T-cell (primary cell): ENCODE data around the gene EIF2S1. TPM values are rescaled to one million over a fixed set of nuclear protein-coding genes. Genes with fewer than 3 reads are reported as not detected.

Experiments
- ATAC-seq, 4 experiments: fragments of 200-7000 bp in 3 of 4; fragments of 150-1000 bp in 1 of 4; cut with Tn5 transposase; replicated peaks in 1 of 4; 1 replicate in 3 of 4; 2 replicates in 1 of 4; pipeline ENCODE4 v1.10.0; 2021; ENCODE audit warnings: moderate library complexity in 3 of 4, mild to moderate bottlenecking in 2 of 4, moderate number of reproducible peaks in 1 of 4
- CTCF ChIA-PET, 2 donors: fragments of 300-600 bp; sonication (Branson Sonifier 250); formaldehyde crosslinking; loops; one replicate each; lab custom pipeline; 2022; ENCODE audit warnings: antibody characterized with exemption in 2 of 2; lab: Charles Lee
- POLR2A ChIA-PET, 2 donors: fragments of 300-600 bp; sonication (Branson Sonifier 250); formaldehyde crosslinking; loops; one replicate each; lab custom pipeline; 2022; ENCODE audit warnings: antibody characterized with exemption in 2 of 2; lab: Charles Lee
- DNase-seq, 35 experiments: peaks; one replicate each; pipeline versions ENCODE4 v3.0.0 to v3.0.0-alpha.2; 2013 to 2023
- H3K27ac ChIP-seq: one replicate; pipeline ENCODE4 v1.5.1; 2013; ENCODE audit warnings: low read length
- H3K27me3 ChIP-seq, 2 experiments: replicated peaks in 1 of 2; 1 replicate in 1 of 2; 2 replicates in 1 of 2; pipeline versions ENCODE4 v1.6.1 to v1.7.0; 2013; ENCODE audit warnings: low read length in 1 of 2, mixed read lengths in 1 of 2; ENCODE audit not compliant: control insufficient read depth in 2 of 2, insufficient read depth in 2 of 2; ENCODE audit errors: extremely low read depth in 1 of 2
- H3K36me3 ChIP-seq, 2 donors: 1 replicate in 1 of 2; 2 replicates in 1 of 2; pipeline versions ENCODE4 v1.6.1 to v1.7.0; 2013; ENCODE audit warnings: low read length in 1 of 2; ENCODE audit not compliant: control insufficient read depth in 2 of 2, insufficient read depth in 1 of 2; ENCODE audit errors: extremely low read depth in 1 of 2
- H3K4me1 ChIP-seq, 2 experiments: 1 replicate in 1 of 2; 2 replicates in 1 of 2; pipeline versions ENCODE4 v1.6.1 to v1.7.0; 2013; ENCODE audit warnings: low read length in 2 of 2, mixed read lengths in 1 of 2; ENCODE audit not compliant: insufficient read depth in 2 of 2, control insufficient read depth in 1 of 2; ENCODE audit errors: extremely low read depth in 1 of 2
- H3K4me3 ChIP-seq, 2 donors: 1 replicate in 1 of 2; 2 replicates in 1 of 2; pipeline versions ENCODE4 v1.5.1 to v1.7.0; 2013; ENCODE audit warnings: mild to moderate bottlenecking in 2 of 2, low read length in 1 of 2, moderate library complexity in 1 of 2; ENCODE audit not compliant: control insufficient read depth in 1 of 2; ENCODE audit errors: extremely low read depth in 1 of 2
- H3K9me3 ChIP-seq: 2 replicates; pipeline ENCODE4 v1.7.0; 2013
- H3K27ac Mint-ChIP-seq, 2 donors: one replicate each; pipeline ENCODE4 v1.8.0; 2020 to 2021; ENCODE audit warnings: mild to moderate bottlenecking in 2 of 2, mixed read lengths in 2 of 2
- H3K27me3 Mint-ChIP-seq, 2 donors: one replicate each; pipeline ENCODE4 v1.8.0; 2021 to 2022; ENCODE audit warnings: mixed read lengths in 2 of 2
- H3K36me3 Mint-ChIP-seq: one replicate; pipeline ENCODE4 v1.8.0; 2021; ENCODE audit warnings: mixed read lengths
- H3K4me1 Mint-ChIP-seq, 3 donors: one replicate each; pipeline ENCODE4 v1.8.0; 2020 to 2022; ENCODE audit warnings: mixed read lengths in 3 of 3, mild to moderate bottlenecking in 1 of 3
- H3K4me3 Mint-ChIP-seq, 3 donors: one replicate each; pipeline ENCODE4 v1.8.0; 2020 to 2022; ENCODE audit warnings: mild to moderate bottlenecking in 3 of 3, mixed read lengths in 3 of 3, moderate library complexity in 3 of 3
- H3K9me3 Mint-ChIP-seq, 3 donors: one replicate each; pipeline ENCODE4 v1.8.0; 2020 to 2022; ENCODE audit warnings: mixed read lengths in 3 of 3
- WGBS: methylation state at CpG from one replicate; pipeline ENCODE4 v1.1.5; 2013; ENCODE audit warnings: missing lambda C conversion rate; ENCODE audit not compliant: insufficient coverage; 5-methylcytosine and 5-hydroxymethylcytosine counted together
- total RNA-seq, 35 experiments: library from RNA in 6 of 35; stranded (reverse) in 6 of 35; fragments of 120-200 nt in 1 of 35; gene quantifications; one replicate each; pipeline versions ENCODE4 v1.2.1 to v1.2.4 and lab custom pipeline; 2013 to 2026

Gene EIF2S1
- total RNA-seq, 5 donors from 2014 or later (not counting 1 experiment from before 2014, with no cell fraction given) = 38.8 to 66.0 (median 57.0) TPM

DNA sequence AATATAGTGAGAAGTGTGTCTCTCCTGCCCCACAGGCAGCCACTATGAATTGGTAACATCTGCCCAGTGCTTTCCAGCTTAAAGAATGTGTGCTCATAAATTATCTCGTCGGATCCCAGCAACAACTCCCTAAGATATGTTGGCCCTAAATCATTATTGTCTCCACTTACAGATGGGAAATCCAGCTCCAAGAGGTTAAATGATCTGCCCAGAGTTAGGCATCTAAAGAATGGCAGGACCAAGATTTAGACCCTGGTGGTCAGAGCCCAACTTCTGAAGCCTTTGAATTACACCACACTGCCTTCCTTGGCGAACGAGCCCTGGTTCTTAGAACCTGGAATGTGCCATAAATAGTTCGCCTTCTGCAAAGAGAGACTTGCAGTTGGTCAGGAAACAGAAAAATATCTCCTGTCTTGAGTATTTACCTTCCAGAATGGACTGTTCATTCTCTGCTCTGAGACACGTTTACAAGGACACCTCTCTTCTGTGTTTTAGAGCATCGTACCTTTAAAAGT is 72.0 kb downstream of the EIF2S1 start:
- Mint-ChIP-seq H3K4me1 (no peaks in the 10 kb centered on the region), H3K4me3 (no peak overlapping the region), H3K27ac (no peak overlapping the region), H3K9me3 (no peaks in the 10 kb centered on the region), H3K36me3 (no peaks in the 10 kb centered on the region), H3K27me3 (peaks cover 2 to 4% of the 10 kb centered on the region in 2 donors)
- no peak overlapping the region for H3K4me3 ChIP-seq
- H3K27ac ChIP-seq = no peak overlapping the region
- no peaks in the 10 kb centered on the region for H3K36me3 ChIP-seq
- ATAC-seq = no peak
- POLR2A ChIA-PET = no interaction called here
- 73% methylated on average over 7 of the region's 7 CpGs for WGBS
- peaks cover 0 to 16% of the 10 kb centered on the region in 2 experiments for H3K27me3 ChIP-seq
- CTCF ChIA-PET = interaction anchor here (0.5 to 7.4 kb wide), 2 partner anchors 140 to 208 kb away, joined by 10 to 67 read pairs; no protein-coding TSS in a partner anchor
- H3K4me1 ChIP-seq = peaks cover 0 to 4% of the 10 kb centered on the region in 2 experiments
- DNase-seq = no peak
- no peaks in the 10 kb centered on the region for H3K9me3 ChIP-seq

GRCh38 chr14:67435603-67436002 is 75.5 kb downstream of the EIF2S1 start:
- no peaks in the 10 kb centered on the region for H3K4me1 Mint-ChIP-seq
- no peaks in the 10 kb centered on the region for H3K4me1 ChIP-seq
- DNase-seq = no peak
- H3K27ac ChIP-seq = no peak overlapping the region
- ChIA-PET CTCF (interaction anchor here in 1 of 2 donors (0.6 kb wide), 1 partner anchor 358 kb away, joined by 4 read pairs; no protein-coding TSS in a partner anchor), POLR2A (no interaction called here)
- no peaks in the 10 kb centered on the region for H3K36me3 Mint-ChIP-seq
- H3K27me3 Mint-ChIP-seq = peaks cover 5 to 8% of the 10 kb centered on the region in 2 donors
- H3K9me3 Mint-ChIP-seq = no peaks in the 10 kb centered on the region
- H3K4me3 ChIP-seq = no peak overlapping the region
- peaks cover 0 to 9% of the 10 kb centered on the region in 2 experiments for H3K27me3 ChIP-seq
- 86% methylated on average over 4 of the region's 5 CpGs for WGBS
- no peaks in the 10 kb centered on the region for H3K9me3 ChIP-seq
- H3K27ac Mint-ChIP-seq = no peak overlapping the region
- no peak overlapping the region for H3K4me3 Mint-ChIP-seq
- H3K36me3 ChIP-seq = no peaks in the 10 kb centered on the region
- no peak for ATAC-seq

Other genes with a start within 250 kb of the EIF2S1 start
- under 1 TPM in 1 of 5 donors, not detected in 4; 0.19 TPM for gene GARIN2, start 170.9 kb upstream of the EIF2S1 start, total RNA-seq
- 10 to 100 TPM; 12.0 to 14.9 (median 14.1) TPM for gene PALS1, start 118.9 kb upstream of the EIF2S1 start, total RNA-seq
- 10 to 100 TPM; 20.9 to 31.1 (median 24.5) TPM for gene ATP6V1D, start 524 bp upstream of the EIF2S1 start, total RNA-seq
- gene PLEK2, start 51.8 kb downstream of the EIF2S1 start, total RNA-seq = 1 to 10 TPM in 4 of 5 donors, under 1 TPM in 1; 0.79 to 4.0 (median 3.5) TPM
- 10 to 100 TPM; 19.0 to 41.7 (median 32.3) TPM for gene TMEM229B, start 128.4 kb downstream of the EIF2S1 start, total RNA-seq
- 1 to 10 TPM in 1 of 5 donors, under 1 TPM in 4; 0.20 to 1.0 (median 0.58) TPM for gene PLEKHH1, start 173.0 kb downstream of the EIF2S1 start, total RNA-seq
- gene PIGH, start 239.9 kb downstream of the EIF2S1 start, total RNA-seq = 10 to 100 TPM; 28.7 to 46.8 (median 35.1) TPM